ENCODE data around the gene CYB561. TPM values are rescaled to one million over a fixed set of nuclear protein-coding genes. Genes with fewer than 3 reads are reported as not detected.

The CYB561 gene
- total and polyA plus RNA-seq, 7 donors = 1.5 to 4.2 (median 2.9) TPM

GRCh38 chr17:63490329-63490728 lies 44.2 kb upstream of the CYB561 start:
- Histone ChIP-seq H3K4me3 (no peak overlapping the region), H3K36me3 (ENCODE audit: insufficient read depth in 1 of 2, low read depth in 1 of 2) (no peaks in the 10 kb centered on the region), H3K4me1 (no peaks in the 10 kb centered on the region), H3K9me3 (no peaks in the 10 kb centered on the region), H3K27ac (no peak overlapping the region), H3K27me3 (ENCODE audit: insufficient read depth in 3 of 3, low read length in 2 of 3) (peaks cover 0 to 8% (median 2%) of the 10 kb centered on the region in 3 donors)
- ATAC-seq (no peak), DNase-seq (no peak)
- 58 to 60% (median 58%) methylated on average over 10 of the region's 10 CpGs for WGBS, 3 donors
- intact Hi-C loops (cut with DNase I) = no loop called here
- TF ChIP-seq CTCF (IDR thresholded peaks at IDR 0.05) = no peak

GRCh38 chr17:63489291-63489690 lies 43.2 kb upstream of the CYB561 start:
- TF ChIP-seq CTCF (IDR thresholded peaks at IDR 0.05) = no peak
- intact Hi-C loops (cut with DNase I) = no loop called here
- Histone ChIP-seq H3K4me1 (no peaks in the 10 kb centered on the region), H3K4me3 (no peak overlapping the region), H3K27me3 (ENCODE audit: insufficient read depth in 3 of 3, low read length in 2 of 3) (peaks cover 0 to 8% (median 2%) of the 10 kb centered on the region in 3 donors), H3K27ac (no peak overlapping the region), H3K9me3 (no peaks in the 10 kb centered on the region), H3K36me3 (ENCODE audit: insufficient read depth in 1 of 2, low read depth in 1 of 2) (no peaks in the 10 kb centered on the region)
- DNase-seq (no peak), ATAC-seq (no peak)
- 77 to 81% (median 78%) methylated on average over 6 of the region's 6 CpGs for WGBS, 3 donors

GRCh38 chr17:63488851-63489250 lies 42.7 kb upstream of the CYB561 start:
- DNase-seq (no peak), ATAC-seq (no peak)
- Histone ChIP-seq H3K9me3 (no peaks in the 10 kb centered on the region), H3K4me1 (no peaks in the 10 kb centered on the region), H3K27me3 (ENCODE audit: insufficient read depth in 3 of 3, low read length in 2 of 3) (peaks cover 0 to 8% (median 2%) of the 10 kb centered on the region in 3 donors), H3K27ac (no peak overlapping the region), H3K36me3 (ENCODE audit: insufficient read depth in 1 of 2, low read depth in 1 of 2) (no peaks in the 10 kb centered on the region), H3K4me3 (no peak overlapping the region)
- no peak for TF ChIP-seq CTCF (IDR thresholded peaks at IDR 0.05)
- intact Hi-C loops (cut with DNase I) = no loop called here
- WGBS, 3 donors = 90 to 96% (median 91%) methylated on average over 10 of the region's 10 CpGs

- no peak for TF ChIP-seq CTCF (IDR thresholded peaks at IDR 0.05)
- Histone ChIP-seq H3K27me3 (ENCODE audit: insufficient read depth in 3 of 3, low read length in 2 of 3) (peaks cover 0 to 8% (median 2%) of the 10 kb centered on the region in 3 donors), H3K36me3 (ENCODE audit: insufficient read depth in 1 of 2, low read depth in 1 of 2) (no peaks in the 10 kb centered on the region), H3K9me3 (no peaks in the 10 kb centered on the region), H3K27ac (no peak overlapping the region), H3K4me3 (no peak overlapping the region), H3K4me1 (no peaks in the 10 kb centered on the region)
- DNase-seq (no peak), ATAC-seq (no peak)
- 78 to 88% (median 84%) methylated on average over 8 to 11 of the region's 11 CpGs for WGBS, 3 donors
- intact Hi-C loops (cut with DNase I) = no loop called here
Observed at GRCh38 chr17:63487014-63487339, 40.9 kb upstream of the CYB561 start.

GRCh38 chr17:63486317-63487013 lies 40.4 kb upstream of the CYB561 start:
- no peak overlapping the region for H3K4me3 ChIP-seq
- ATAC-seq (no peak), DNase-seq (no peak)
- peaks cover 0 to 7% (median 3%) of the 10 kb centered on the region in 3 donors for H3K27me3 ChIP-seq (ENCODE audit: insufficient read depth in 3 of 3, low read length in 2 of 3)
- WGBS, 3 donors = 75 to 82% (median 75%) methylated on average over 12 of the region's 12 CpGs
- no peaks in the 10 kb centered on the region for H3K9me3 ChIP-seq
- TF ChIP-seq CTCF (IDR thresholded peaks at IDR 0.05) = no peak
- intact Hi-C loops (cut with DNase I) = no loop called here
- no peaks in the 10 kb centered on the region for H3K36me3 ChIP-seq (ENCODE audit: insufficient read depth in 1 of 2, low read depth in 1 of 2)
- no peaks in the 10 kb centered on the region for H3K4me1 ChIP-seq
- H3K27ac ChIP-seq = no peak overlapping the region

All from psoas muscle (tissue), 8 donors.